ENCODE measurements around the gene CCDC81. TPM values are rescaled to one million over a fixed set of nuclear protein-coding genes. Genes with fewer than 3 reads are reported as not detected.
"Not testable (repeated sequence)": the region's sequence is repeated elsewhere in the genome, so short reads cannot be mapped to it uniquely, and the experiment has no call there.

CCDC81 gene
- polyA plus RNA-seq, 2 of the 4 experiments (the other 2 are of a cell fraction), result 0.30 to 0.71 TPM

- ATAC-seq (no peak), DNase-seq (ENCODE audit: low read depth in 1 of 2, low spot score in 1 of 2) (no peak), FAIRE-seq (no peak)
- 0 out of 3 replicates have a peak, but pooled peaks have one; percentile 6 for TF ChIP-seq CTCF (IDR thresholded peaks at IDR 0.05)
- TF ChIP-seq RAD21 (conservative IDR thresholded peaks at IDR 0.05 in 1 of 2, IDR thresholded peaks at IDR 0.05 in 1 of 2), result peak in 1 of 2 experiments; percentile 27; a peak in 1 of 5 replicates
- TF ChIP-seq BHLHE40 (IDR thresholded peaks at IDR 0.05; ENCODE audit: low read depth, low read length), result no peak
- Histone ChIP-seq H3K4me1 (no peaks in the 10 kb centered on the region), H3K4me3 (no peak overlapping the region), H3K9me3 (no peaks in the 10 kb centered on the region), H3K27ac (no peak overlapping the region), H3K4me2 (no peak overlapping the region)
- ChIA-PET CTCF (interaction anchor here (0.9 to 1.1 kb wide), 2 partner anchors 13 to 24 kb away, joined by 3 to 4 read pairs; no protein-coding TSS in a partner anchor), POLR2A (no interaction called here)
- 70% methylated on average over 4 of the region's 4 CpGs for WGBS (ENCODE audit: missing lambda C conversion rate)
Measured at GRCh38 chr11:86355256-86355655, 19.4 kb upstream of the CCDC81 start.

- ATAC-seq; H3K27ac ChIP-seq; H3K4me3 ChIP-seq; POLR2A ChIA-PET; H3K4me1 ChIP-seq; DNase-seq (ENCODE audit: low read depth in 1 of 2, low spot score in 1 of 2); FAIRE-seq; H3K4me2 ChIP-seq; H3K9me3 ChIP-seq: not testable (repeated sequence)
- WGBS (ENCODE audit: missing lambda C conversion rate), result 62% methylated on average over 4 of the region's 4 CpGs
- CTCF ChIA-PET, result interaction anchor here (1.2 to 1.7 kb wide), 4 partner anchors 17 to 562 kb away, joined by 3 to 4 read pairs (median 4); no protein-coding TSS in a partner anchor
Measured at GRCh38 chr11:86357412-86357811, 17.3 kb upstream of the CCDC81 start.

DNA sequence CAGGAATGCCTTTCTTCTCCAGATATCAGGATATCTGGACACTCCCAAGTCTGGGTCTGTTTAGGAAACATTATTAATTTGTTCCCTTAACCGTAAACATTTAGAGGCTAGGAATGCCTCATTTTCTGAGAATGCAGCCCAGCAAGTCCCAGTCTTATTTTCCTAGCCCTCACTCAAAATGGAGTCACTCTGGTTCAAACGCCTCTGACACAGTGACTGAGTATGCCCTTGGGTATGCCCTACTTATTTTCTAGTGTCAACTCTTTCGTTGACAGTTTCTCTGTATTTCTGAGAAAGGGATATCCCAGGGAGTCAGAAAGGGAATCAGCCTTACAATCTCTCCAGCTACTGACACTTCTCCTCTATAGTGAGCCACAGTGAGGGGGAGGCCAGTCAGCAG lies 16.0 kb upstream of the CCDC81 start:
- POLR2A ChIA-PET, result interaction anchor here (0.6 kb wide), 1 partner anchor 504 kb away, joined by 3 read pairs; no protein-coding TSS in a partner anchor
- DNase-seq (ENCODE audit: low read depth in 1 of 2, low spot score in 1 of 2) (no peak), ATAC-seq (no peak), FAIRE-seq (no peak)
- CTCF ChIA-PET, result interaction anchor here (1.4 to 3.2 kb wide), 3 partner anchors 12 to 560 kb away, joined by 4 to 19 read pairs (median 4); no protein-coding TSS in a partner anchor
- TF ChIP-seq ZFP36 (IDR thresholded peaks at IDR 0.05; ENCODE audit: borderline replicate concordance, partially characterized antibody) (no peak), CTCF (IDR thresholded peaks at IDR 0.05) (no peak), HOXB5 (CRISPR knock-in tag; IDR thresholded peaks at IDR 0.05) (no peak), RFX5 (IDR thresholded peaks at IDR 0.05) (no peak), CHD4 (IDR thresholded peaks at IDR 0.05; ENCODE audit: borderline replicate concordance) (no peak), EP300 (IDR thresholded peaks at IDR 0.05) (no peak), MAZ (IDR thresholded peaks at IDR 0.05; ENCODE audit: borderline replicate concordance, low read depth, low read length) (no peak), CHD2 (IDR thresholded peaks at IDR 0.05; ENCODE audit: low read length, partially characterized antibody) (no peak), TFCP2L1 (CRISPR knock-in tag; IDR thresholded peaks at IDR 0.05) (no peak), PHF8 (IDR thresholded peaks at IDR 0.05; ENCODE audit: borderline replicate concordance, low read depth) (no peak), HES2 (IDR thresholded peaks at IDR 0.05) (no peak), NFE2L2 (conservative IDR thresholded peaks at IDR 0.05; ENCODE audit: low read length) (no peak), POLR2A (IDR thresholded peaks at IDR 0.05; ENCODE audit: low read length) (no peak)
- TF ChIP-seq, protein P1, sequence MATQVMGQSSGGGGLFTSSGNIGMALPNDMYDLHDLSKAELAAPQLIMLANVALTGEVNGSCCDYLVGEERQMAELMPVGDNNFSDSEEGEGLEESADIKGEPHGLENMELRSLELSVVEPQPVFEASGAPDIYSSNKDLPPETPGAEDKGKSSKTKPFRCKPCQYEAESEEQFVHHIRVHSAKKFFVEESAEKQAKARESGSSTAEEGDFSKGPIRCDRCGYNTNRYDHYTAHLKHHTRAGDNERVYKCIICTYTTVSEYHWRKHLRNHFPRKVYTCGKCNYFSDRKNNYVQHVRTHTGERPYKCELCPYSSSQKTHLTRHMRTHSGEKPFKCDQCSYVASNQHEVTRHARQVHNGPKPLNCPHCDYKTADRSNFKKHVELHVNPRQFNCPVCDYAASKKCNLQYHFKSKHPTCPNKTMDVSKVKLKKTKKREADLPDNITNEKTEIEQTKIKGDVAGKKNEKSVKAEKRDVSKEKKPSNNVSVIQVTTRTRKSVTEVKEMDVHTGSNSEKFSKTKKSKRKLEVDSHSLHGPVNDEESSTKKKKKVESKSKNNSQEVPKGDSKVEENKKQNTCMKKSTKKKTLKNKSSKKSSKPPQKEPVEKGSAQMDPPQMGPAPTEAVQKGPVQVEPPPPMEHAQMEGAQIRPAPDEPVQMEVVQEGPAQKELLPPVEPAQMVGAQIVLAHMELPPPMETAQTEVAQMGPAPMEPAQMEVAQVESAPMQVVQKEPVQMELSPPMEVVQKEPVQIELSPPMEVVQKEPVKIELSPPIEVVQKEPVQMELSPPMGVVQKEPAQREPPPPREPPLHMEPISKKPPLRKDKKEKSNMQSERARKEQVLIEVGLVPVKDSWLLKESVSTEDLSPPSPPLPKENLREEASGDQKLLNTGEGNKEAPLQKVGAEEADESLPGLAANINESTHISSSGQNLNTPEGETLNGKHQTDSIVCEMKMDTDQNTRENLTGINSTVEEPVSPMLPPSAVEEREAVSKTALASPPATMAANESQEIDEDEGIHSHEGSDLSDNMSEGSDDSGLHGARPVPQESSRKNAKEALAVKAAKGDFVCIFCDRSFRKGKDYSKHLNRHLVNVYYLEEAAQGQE (IDR thresholded peaks at IDR 0.05), result no peak
- TF ChIP-seq, protein P2, sequence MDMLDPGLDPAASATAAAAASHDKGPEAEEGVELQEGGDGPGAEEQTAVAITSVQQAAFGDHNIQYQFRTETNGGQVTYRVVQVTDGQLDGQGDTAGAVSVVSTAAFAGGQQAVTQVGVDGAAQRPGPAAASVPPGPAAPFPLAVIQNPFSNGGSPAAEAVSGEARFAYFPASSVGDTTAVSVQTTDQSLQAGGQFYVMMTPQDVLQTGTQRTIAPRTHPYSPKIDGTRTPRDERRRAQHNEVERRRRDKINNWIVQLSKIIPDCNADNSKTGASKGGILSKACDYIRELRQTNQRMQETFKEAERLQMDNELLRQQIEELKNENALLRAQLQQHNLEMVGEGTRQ (IDR thresholded peaks at IDR 0.05), result no peak
- 70% methylated on average over 3 of the region's 3 CpGs for WGBS (ENCODE audit: missing lambda C conversion rate)
- Histone ChIP-seq H3K9me3 (no peaks in the 10 kb centered on the region), H3K27ac (no peak overlapping the region), H3K4me3 (no peak overlapping the region), H3K4me2 (no peak overlapping the region), H3K4me1 (no peaks in the 10 kb centered on the region)
